ENCODE results near the gene PDE7B.

Gene PDE7B

GRCh38 chr6:135815216-135815615 is 36.3 kb upstream of the PDE7B start:
- no peak for DNase-seq (ENCODE audit: low read depth in 1 of 2, low spot score in 1 of 2)
- TF ChIP-seq, protein P1, sequence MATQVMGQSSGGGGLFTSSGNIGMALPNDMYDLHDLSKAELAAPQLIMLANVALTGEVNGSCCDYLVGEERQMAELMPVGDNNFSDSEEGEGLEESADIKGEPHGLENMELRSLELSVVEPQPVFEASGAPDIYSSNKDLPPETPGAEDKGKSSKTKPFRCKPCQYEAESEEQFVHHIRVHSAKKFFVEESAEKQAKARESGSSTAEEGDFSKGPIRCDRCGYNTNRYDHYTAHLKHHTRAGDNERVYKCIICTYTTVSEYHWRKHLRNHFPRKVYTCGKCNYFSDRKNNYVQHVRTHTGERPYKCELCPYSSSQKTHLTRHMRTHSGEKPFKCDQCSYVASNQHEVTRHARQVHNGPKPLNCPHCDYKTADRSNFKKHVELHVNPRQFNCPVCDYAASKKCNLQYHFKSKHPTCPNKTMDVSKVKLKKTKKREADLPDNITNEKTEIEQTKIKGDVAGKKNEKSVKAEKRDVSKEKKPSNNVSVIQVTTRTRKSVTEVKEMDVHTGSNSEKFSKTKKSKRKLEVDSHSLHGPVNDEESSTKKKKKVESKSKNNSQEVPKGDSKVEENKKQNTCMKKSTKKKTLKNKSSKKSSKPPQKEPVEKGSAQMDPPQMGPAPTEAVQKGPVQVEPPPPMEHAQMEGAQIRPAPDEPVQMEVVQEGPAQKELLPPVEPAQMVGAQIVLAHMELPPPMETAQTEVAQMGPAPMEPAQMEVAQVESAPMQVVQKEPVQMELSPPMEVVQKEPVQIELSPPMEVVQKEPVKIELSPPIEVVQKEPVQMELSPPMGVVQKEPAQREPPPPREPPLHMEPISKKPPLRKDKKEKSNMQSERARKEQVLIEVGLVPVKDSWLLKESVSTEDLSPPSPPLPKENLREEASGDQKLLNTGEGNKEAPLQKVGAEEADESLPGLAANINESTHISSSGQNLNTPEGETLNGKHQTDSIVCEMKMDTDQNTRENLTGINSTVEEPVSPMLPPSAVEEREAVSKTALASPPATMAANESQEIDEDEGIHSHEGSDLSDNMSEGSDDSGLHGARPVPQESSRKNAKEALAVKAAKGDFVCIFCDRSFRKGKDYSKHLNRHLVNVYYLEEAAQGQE (IDR thresholded peaks at IDR 0.05; ENCODE audit: insufficient replicate concordance, low read depth) = no peak
- no peak for TF ChIP-seq SPI1 (IDR thresholded peaks at IDR 0.05; ENCODE audit: borderline replicate concordance, low read depth)
- no peak for TF ChIP-seq POLR2AphosphoS5 (IDR thresholded peaks at IDR 0.05; ENCODE audit: low read depth)
- TF ChIP-seq, protein P2, sequence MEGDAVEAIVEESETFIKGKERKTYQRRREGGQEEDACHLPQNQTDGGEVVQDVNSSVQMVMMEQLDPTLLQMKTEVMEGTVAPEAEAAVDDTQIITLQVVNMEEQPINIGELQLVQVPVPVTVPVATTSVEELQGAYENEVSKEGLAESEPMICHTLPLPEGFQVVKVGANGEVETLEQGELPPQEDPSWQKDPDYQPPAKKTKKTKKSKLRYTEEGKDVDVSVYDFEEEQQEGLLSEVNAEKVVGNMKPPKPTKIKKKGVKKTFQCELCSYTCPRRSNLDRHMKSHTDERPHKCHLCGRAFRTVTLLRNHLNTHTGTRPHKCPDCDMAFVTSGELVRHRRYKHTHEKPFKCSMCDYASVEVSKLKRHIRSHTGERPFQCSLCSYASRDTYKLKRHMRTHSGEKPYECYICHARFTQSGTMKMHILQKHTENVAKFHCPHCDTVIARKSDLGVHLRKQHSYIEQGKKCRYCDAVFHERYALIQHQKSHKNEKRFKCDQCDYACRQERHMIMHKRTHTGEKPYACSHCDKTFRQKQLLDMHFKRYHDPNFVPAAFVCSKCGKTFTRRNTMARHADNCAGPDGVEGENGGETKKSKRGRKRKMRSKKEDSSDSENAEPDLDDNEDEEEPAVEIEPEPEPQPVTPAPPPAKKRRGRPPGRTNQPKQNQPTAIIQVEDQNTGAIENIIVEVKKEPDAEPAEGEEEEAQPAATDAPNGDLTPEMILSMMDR (IDR thresholded peaks at IDR 0.05; ENCODE audit: insufficient read depth, low read length) = no peak
- TF ChIP-seq GABPA (IDR thresholded peaks at IDR 0.05; ENCODE audit: low read depth) = no peak
- no peak overlapping the region for H3K27ac ChIP-seq (replicated peaks)
- peaks cover 6% of the 10 kb centered on the region for H3K27me3 ChIP-seq (ENCODE audit: insufficient read depth, poor library complexity, severe bottlenecking)
- no peak overlapping the region for H3K4me3 ChIP-seq (replicated peaks; ENCODE audit: insufficient read depth, low read length)

DNA sequence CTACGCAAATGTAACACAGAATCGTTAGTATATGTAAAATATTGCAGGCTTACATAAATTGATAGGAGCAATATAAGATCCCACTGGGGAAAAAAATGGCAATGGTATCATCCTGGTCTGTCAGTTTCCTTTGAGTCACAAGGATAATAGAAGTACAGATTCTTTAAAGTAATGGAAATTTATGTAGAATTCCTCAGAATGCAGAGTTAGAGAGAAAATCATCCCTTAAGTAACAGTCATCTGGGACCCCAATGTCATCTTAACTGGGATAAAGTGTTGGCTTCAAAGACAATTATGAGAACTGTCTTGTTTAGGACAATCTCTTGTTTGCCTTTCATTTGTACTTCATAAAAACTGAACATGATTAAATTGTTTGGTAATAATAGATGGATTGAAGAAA is 34.5 kb upstream of the PDE7B start:
- no peak overlapping the region for H3K27ac ChIP-seq (replicated peaks)
- H3K27me3 ChIP-seq (ENCODE audit: insufficient read depth, poor library complexity, severe bottlenecking) = peaks cover 6% of the 10 kb centered on the region
- TF ChIP-seq POLR2AphosphoS5 (IDR thresholded peaks at IDR 0.05; ENCODE audit: low read depth) = no peak
- no peak for TF ChIP-seq SPI1 (IDR thresholded peaks at IDR 0.05; ENCODE audit: borderline replicate concordance, low read depth)
- TF ChIP-seq GABPA (IDR thresholded peaks at IDR 0.05; ENCODE audit: low read depth) = no peak
- TF ChIP-seq, protein P2 (IDR thresholded peaks at IDR 0.05; ENCODE audit: insufficient read depth, low read length) = no peak
- DNase-seq (ENCODE audit: low read depth in 1 of 2, low spot score in 1 of 2) = no peak
- H3K4me3 ChIP-seq (replicated peaks; ENCODE audit: insufficient read depth, low read length) = no peak overlapping the region

- Histone ChIP-seq H3K27me3 (ENCODE audit: insufficient read depth, poor library complexity, severe bottlenecking) (peaks cover 6% of the 10 kb centered on the region), H3K27ac (replicated peaks) (no peak overlapping the region)
- TF ChIP-seq POLR2AphosphoS5 (IDR thresholded peaks at IDR 0.05; ENCODE audit: low read depth) (no peak), GABPA (IDR thresholded peaks at IDR 0.05; ENCODE audit: low read depth) (no peak), SPI1 (IDR thresholded peaks at IDR 0.05; ENCODE audit: borderline replicate concordance, low read depth) (no peak)
- TF ChIP-seq, protein P1 (IDR thresholded peaks at IDR 0.05; ENCODE audit: insufficient replicate concordance, low read depth) = no peak
- TF ChIP-seq, protein P2 (IDR thresholded peaks at IDR 0.05; ENCODE audit: insufficient read depth, low read length) = no peak
These were observed 31.8 kb upstream of the PDE7B start for GRCh38 chr6:135819665-135820064.

GRCh38 chr6:135820340-135820739 is 31.2 kb upstream of the PDE7B start:
- Histone ChIP-seq H3K4me3 (replicated peaks; ENCODE audit: insufficient read depth, low read length) (no peak overlapping the region), H3K27ac (replicated peaks) (no peak overlapping the region), H3K27me3 (ENCODE audit: insufficient read depth, poor library complexity, severe bottlenecking) (peaks cover 6% of the 10 kb centered on the region)
- TF ChIP-seq GABPA (IDR thresholded peaks at IDR 0.05; ENCODE audit: low read depth) = no peak
- no peak for TF ChIP-seq SPI1 (IDR thresholded peaks at IDR 0.05; ENCODE audit: borderline replicate concordance, low read depth)
- TF ChIP-seq, protein P1 (IDR thresholded peaks at IDR 0.05; ENCODE audit: insufficient replicate concordance, low read depth) = no peak
- TF ChIP-seq, protein P2 (IDR thresholded peaks at IDR 0.05; ENCODE audit: insufficient read depth, low read length) = no peak
- no peak for TF ChIP-seq POLR2AphosphoS5 (IDR thresholded peaks at IDR 0.05; ENCODE audit: low read depth)
- no peak for DNase-seq (ENCODE audit: low read depth in 1 of 2, low spot score in 1 of 2)

More at GRCh38 chr6:135819665-135820064, 31.8 kb upstream of the PDE7B start:
- DNase-seq (ENCODE audit: low read depth in 1 of 2, low spot score in 1 of 2) = no peak
- H3K4me3 ChIP-seq (replicated peaks; ENCODE audit: insufficient read depth, low read length) = no peak overlapping the region
